ENCODE results near the gene SLC35B2. TPM values are rescaled to one million over a fixed set of nuclear protein-coding genes. Genes with fewer than 3 reads are reported as not detected.
"Not testable (repeated sequence)": the region's sequence is repeated elsewhere in the genome, so short reads cannot be mapped to it uniquely, and the experiment has no call there.

The SLC35B2 gene
- total RNA-seq, 2 donors from 2014 or later, result 42.7 to 52.2 TPM

DNA sequence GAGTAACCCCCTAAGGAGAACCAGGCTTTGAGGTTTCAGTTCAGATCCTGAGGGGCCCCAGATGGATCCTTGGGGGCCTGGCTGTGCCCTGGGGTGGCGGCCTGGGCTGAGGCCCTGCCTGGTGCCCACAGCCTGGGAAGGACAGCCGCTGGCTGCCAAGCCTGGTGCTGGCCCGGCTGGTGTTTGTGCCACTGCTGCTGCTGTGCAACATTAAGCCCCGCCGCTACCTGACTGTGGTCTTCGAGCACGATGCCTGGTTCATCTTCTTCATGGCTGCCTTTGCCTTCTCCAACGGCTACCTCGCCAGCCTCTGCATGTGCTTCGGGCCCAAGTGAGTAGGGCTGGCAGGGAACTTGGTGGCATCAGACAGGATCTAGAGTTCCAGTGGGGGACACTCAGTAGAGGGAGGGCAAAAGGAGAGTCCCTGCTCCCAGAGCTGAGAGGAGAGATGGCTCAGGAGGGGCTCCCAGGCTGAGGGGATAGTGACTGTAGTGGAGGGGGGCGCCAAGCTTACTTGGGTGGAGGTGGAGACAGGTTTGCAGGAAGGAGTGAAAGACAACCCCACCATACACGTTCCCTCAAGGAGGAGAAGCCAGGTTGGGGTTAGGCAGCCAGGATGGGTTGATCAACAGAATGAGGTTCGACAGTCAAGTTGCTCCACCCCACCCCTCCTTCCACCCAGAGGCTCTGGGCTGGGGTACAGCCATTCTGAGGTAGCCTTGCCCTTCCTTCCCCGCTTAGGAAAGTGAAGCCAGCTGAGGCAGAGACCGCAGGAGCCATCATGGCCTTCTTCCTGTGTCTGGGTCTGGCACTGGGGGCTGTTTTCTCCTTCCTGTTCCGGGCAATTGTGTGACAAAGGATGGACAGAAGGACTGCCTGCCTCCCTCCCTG lies 24.4 kb downstream of the SLC35B2 start:
- Histone ChIP-seq H3K4me3 (no peak overlapping the region), H3K9me3 (no peaks in the 10 kb centered on the region), H3K9ac (ENCODE audit: low read depth in 2 of 2, low read length in 2 of 2) (no peak overlapping the region), H3K36me3 (no peaks in the 10 kb centered on the region), H3K27ac (no peak overlapping the region), H3K4me1 (no peaks in the 10 kb centered on the region), H3K27me3 (no peaks in the 10 kb centered on the region)
- no peak for DNase-seq
- TF ChIP-seq, protein P1, sequence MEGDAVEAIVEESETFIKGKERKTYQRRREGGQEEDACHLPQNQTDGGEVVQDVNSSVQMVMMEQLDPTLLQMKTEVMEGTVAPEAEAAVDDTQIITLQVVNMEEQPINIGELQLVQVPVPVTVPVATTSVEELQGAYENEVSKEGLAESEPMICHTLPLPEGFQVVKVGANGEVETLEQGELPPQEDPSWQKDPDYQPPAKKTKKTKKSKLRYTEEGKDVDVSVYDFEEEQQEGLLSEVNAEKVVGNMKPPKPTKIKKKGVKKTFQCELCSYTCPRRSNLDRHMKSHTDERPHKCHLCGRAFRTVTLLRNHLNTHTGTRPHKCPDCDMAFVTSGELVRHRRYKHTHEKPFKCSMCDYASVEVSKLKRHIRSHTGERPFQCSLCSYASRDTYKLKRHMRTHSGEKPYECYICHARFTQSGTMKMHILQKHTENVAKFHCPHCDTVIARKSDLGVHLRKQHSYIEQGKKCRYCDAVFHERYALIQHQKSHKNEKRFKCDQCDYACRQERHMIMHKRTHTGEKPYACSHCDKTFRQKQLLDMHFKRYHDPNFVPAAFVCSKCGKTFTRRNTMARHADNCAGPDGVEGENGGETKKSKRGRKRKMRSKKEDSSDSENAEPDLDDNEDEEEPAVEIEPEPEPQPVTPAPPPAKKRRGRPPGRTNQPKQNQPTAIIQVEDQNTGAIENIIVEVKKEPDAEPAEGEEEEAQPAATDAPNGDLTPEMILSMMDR (IDR thresholded peaks at IDR 0.05), result no peak
- intact Hi-C loops (cut with DNase I), result loop anchor here (2.0 kb wide), 1 partner anchor 60 kb away; no protein-coding TSS in a partner anchor

DNA sequence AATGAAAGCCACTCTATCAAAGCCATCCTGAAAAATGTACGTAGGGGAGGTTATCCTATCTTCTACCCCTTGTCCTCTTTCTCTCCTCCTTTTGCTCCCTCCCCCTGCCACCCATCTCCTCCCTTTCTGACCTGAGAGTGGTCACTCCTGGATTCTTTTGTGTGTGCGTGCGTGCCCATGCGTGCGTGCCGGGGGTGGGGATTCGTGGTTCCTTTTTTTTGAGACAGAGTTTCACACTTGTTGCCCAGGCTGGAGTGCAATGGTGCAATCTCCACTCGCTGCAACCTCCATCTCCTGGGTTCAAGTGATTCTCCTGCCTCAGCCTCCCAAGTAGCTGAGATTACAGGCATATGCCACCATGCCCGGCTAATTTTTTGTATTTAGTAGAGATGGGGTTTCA lies 25.9 kb downstream of the SLC35B2 start:
- H3K27me3 ChIP-seq; DNase-seq; H3K27ac ChIP-seq; H3K4me3 ChIP-seq; H3K9ac ChIP-seq (ENCODE audit: low read depth in 2 of 2, low read length in 2 of 2); H3K9me3 ChIP-seq; H3K36me3 ChIP-seq; H3K4me1 ChIP-seq; intact Hi-C loops (cut with DNase I): not testable (repeated sequence)

DNA sequence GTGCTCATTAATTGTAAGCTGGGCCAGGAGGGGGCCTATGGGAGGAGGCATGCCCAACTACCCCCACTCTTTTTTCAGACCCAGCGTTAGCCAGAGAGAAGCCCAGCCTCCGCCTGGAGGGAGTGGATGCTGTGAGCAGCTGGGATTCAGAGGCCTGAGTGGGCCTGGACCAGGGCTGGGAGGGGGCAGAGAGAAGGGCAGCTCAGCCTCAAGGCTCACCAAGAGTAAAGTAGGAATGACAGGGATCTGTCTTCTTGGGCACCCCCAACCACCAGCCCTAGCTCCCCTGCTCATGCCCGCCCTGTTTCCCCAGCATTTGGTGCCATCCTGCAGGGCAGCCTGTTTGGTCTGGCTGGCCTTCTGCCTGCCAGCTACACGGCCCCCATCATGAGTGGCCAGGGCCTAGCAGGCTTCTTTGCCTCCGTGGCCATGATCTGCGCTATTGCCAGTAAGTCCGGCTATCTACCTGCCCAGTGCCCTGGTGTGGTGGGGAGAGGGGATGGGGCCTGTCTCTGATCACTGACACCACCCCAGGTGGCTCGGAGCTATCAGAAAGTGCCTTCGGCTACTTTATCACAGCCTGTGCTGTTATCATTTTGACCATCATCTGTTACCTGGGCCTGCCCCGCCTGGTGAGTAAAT lies 27.2 kb downstream of the SLC35B2 start:
- TF ChIP-seq, protein P1 (IDR thresholded peaks at IDR 0.05), result no peak
- no peak overlapping the region for H3K9ac ChIP-seq (ENCODE audit: low read depth in 2 of 2, low read length in 2 of 2)
- no peaks in the 10 kb centered on the region for H3K27me3 ChIP-seq
- DNase-seq, result no peak
- H3K4me3 ChIP-seq, result no peak overlapping the region
- intact Hi-C loops (cut with DNase I), result no loop called here
- no peaks in the 10 kb centered on the region for H3K9me3 ChIP-seq
- H3K27ac ChIP-seq, result no peak overlapping the region
- no peaks in the 10 kb centered on the region for H3K36me3 ChIP-seq
- H3K4me1 ChIP-seq, result peaks cover 3% of the 10 kb centered on the region

DNA sequence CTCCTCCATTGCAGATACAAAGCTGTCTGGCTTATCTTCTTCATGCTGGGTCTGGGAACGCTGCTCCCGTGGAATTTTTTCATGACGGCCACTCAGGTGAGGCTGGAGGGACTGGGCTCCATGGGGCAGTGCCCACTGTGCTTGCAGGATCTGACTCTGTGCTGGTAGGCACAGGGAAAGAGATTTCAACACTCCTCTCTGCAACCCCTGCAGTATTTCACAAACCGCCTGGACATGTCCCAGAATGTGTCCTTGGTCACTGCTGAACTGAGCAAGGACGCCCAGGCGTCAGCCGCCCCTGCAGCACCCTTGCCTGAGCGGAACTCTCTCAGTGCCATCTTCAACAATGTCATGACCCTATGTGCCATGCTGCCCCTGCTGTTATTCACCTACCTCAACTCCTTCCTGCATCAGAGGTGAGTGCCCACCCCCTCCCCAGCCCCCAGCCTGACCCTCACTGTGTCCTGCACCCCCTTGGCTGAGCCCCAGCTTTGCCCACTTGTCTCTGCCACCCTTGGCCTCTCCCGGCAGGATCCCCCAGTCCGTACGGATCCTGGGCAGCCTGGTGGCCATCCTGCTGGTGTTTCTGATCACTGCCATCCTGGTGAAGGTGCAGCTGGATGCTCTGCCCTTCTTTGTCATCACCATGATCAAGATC lies 27.8 kb downstream of the SLC35B2 start:
- H3K4me3 ChIP-seq, result no peak overlapping the region
- DNase-seq, result no peak
- H3K27ac ChIP-seq, result no peak overlapping the region
- no peaks in the 10 kb centered on the region for H3K9me3 ChIP-seq
- no peaks in the 10 kb centered on the region for H3K36me3 ChIP-seq
- no peaks in the 10 kb centered on the region for H3K27me3 ChIP-seq
- H3K9ac ChIP-seq (ENCODE audit: low read depth in 2 of 2, low read length in 2 of 2), result no peak overlapping the region
- intact Hi-C loops (cut with DNase I), result no loop called here
- TF ChIP-seq, protein P1 (IDR thresholded peaks at IDR 0.05), result no peak
- H3K4me1 ChIP-seq, result peaks cover 3% of the 10 kb centered on the region

DNA sequence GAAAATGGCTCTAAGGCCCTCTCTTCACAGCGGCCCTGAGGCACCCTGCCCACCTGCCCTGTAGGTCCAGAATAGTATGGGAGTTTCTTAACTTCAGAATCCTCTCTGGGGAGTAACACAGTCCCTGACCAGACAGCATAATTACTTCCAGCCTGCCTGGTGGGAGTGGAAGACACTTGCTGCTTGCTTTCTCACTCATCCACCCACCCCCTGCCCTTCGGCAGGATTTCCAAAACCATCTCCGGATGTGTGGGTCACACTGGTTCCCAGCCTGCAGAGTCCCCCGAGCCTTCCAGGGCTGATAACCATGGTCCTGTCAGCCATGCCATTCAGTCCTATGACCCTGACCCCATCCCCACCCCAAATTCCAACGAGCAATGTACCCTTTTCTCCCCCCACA lies 28.5 kb downstream of the SLC35B2 start:
- Histone ChIP-seq H3K9ac (ENCODE audit: low read depth in 2 of 2, low read length in 2 of 2) (no peak overlapping the region), H3K4me1 (peaks cover 3% of the 10 kb centered on the region), H3K9me3 (no peaks in the 10 kb centered on the region), H3K27me3 (no peaks in the 10 kb centered on the region), H3K4me3 (no peak overlapping the region), H3K36me3 (no peaks in the 10 kb centered on the region), H3K27ac (no peak overlapping the region)
- TF ChIP-seq, protein P1 (IDR thresholded peaks at IDR 0.05), result no peak
- intact Hi-C loops (cut with DNase I), result no loop called here
- no peak for DNase-seq

Measured in colonic mucosa (tissue), 4 donors.